K562 (cell line): ENCODE measurements around the gene MNDA. TPM values are rescaled to one million over a fixed set of nuclear protein-coding genes. Genes with fewer than 3 reads are reported as not detected.
A peak's percentile ranks its signal among the peaks of the same experiment; 100 is the strongest.

Experiments
- EZH2 ChIP-seq: IDR thresholded peaks from 2 replicates; pipeline ENCODE4 v1.6.1; 2012; ENCODE audit warnings: low read depth, mild to moderate bottlenecking, inconsistent platforms, low read length, borderline replicate concordance
- GATAD2A ChIP-seq: fragments of 450-650 bp; IDR thresholded peaks from 2 replicates; pipeline ENCODE4 v1.6.1; 2017
- HNRNPL ChIP-seq: fragments of 200-400 bp; formaldehyde crosslinking; IDR thresholded peaks from 2 replicates; pipeline ENCODE4 v1.6.1; 2017; ENCODE audit warnings: low read depth, mild to moderate bottlenecking, low read length
- MCM2 ChIP-seq: fragments of 450-650 bp; IDR thresholded peaks from 2 replicates; pipeline ENCODE4 v1.6.1; 2017; ENCODE audit warnings: low read depth, mild to moderate bottlenecking
- MTA3 ChIP-seq: fragments of 450-650 bp; formaldehyde crosslinking; IDR thresholded peaks from 2 replicates; pipeline ENCODE4 v1.6.1; 2017; ENCODE audit warnings: mild to moderate bottlenecking, borderline replicate concordance
- NCOA6 ChIP-seq: fragments of 450-650 bp; IDR thresholded peaks from 2 replicates; pipeline ENCODE4 v1.6.1; 2017; ENCODE audit warnings: mild to moderate bottlenecking
- NFRKB ChIP-seq: fragments of 450-650 bp; IDR thresholded peaks from 2 replicates; pipeline ENCODE4 v1.6.1; 2016; ENCODE audit warnings: low read depth
- ZKSCAN8 ChIP-seq: fragments of 200-800 bp; sonication (Bioruptor generic); IDR thresholded peaks from 2 replicates; pipeline ENCODE4 v1.6.1; 2016; ENCODE audit warnings: missing genetic modification characterization, missing compliant biosample characterization
- ZNF133 ChIP-seq: fragments of 250-450 bp; sonication (Bioruptor Pico); IDR thresholded peaks from 2 replicates; pipeline ENCODE4 v1.4.0; 2020; ENCODE audit warnings: mild to moderate bottlenecking
- ZNF551 ChIP-seq: fragments of 250-450 bp; sonication (Bioruptor Pico); IDR thresholded peaks from 2 replicates; pipeline ENCODE4 v1.5.0; 2021; ENCODE audit warnings: mild to moderate bottlenecking, moderate library complexity
- polyA plus RNA-seq, 8 experiments: library from polyadenylated mRNA; depleted of rRNA in 4 of 8; stranded (reverse) in 5 of 8; unstranded in 3 of 8; fragments of >200 nt; fragmentation: Nextera tagmentation in 2 of 8; fragmentation: Illumina TruSeq in 1 of 8; extraction: Ambion mirVana in 2 of 8; extraction: Trizol in 1 of 8; gene quantifications; 2 replicates each; pipeline versions ENCODE4 v1.2.1 to v1.2.3, GENCODE V29; 2011 to 2014; ENCODE audit warnings: inconsistent platforms in 1 of 8, missing spikeins in 1 of 8
- total RNA-seq, 7 experiments: library from RNA; depleted of rRNA in 6 of 7; stranded (reverse); fragments of >200 nt in 6 of 7; fragmentation: Illumina TruSeq in 2 of 7; extraction: Trizol in 2 of 7; gene quantifications; 2 replicates each; pipeline versions ENCODE4 v1.2.1 to v1.2.3, GENCODE V29; 2011 to 2021; ENCODE audit warnings: low replicate concordance in 1 of 7
- TF ChIP-seq, protein P1 (sequence below): IDR thresholded peaks from 3 replicates; pipeline ENCODE4 v1.6.1; 2011; ENCODE audit warnings: borderline replicate concordance, mild to moderate bottlenecking, moderate library complexity; ENCODE audit not compliant: insufficient read length; ENCODE audit errors: extremely low read depth
- TF ChIP-seq, protein P2 (sequence below): fragments of 250-450 bp; sonication (Bioruptor Pico); IDR thresholded peaks from 2 replicates; pipeline ENCODE4 v1.5.0; 2022; ENCODE audit warnings: mild to moderate bottlenecking
- TF ChIP-seq, protein P3 (sequence below): sonication (generic); formaldehyde crosslinking; IDR thresholded peaks from 2 replicates; pipeline ENCODE4 v1.4.0; 2020; ENCODE audit warnings: mild to moderate bottlenecking, missing genetic modification reagents
- TF ChIP-seq, protein P4 (sequence below): sonication (generic); formaldehyde crosslinking; IDR thresholded peaks from 2 replicates; pipeline ENCODE4 v1.9.0; 2022; ENCODE audit warnings: mild to moderate bottlenecking, missing genetic modification reagents
- TF ChIP-seq, protein P5 (sequence below): fragments of 250-450 bp; sonication (Bioruptor Pico); IDR thresholded peaks from 2 replicates; pipeline ENCODE4 v1.5.0; 2021
- TF ChIP-seq, protein P6 (sequence below): fragments of 250-450 bp; sonication (Bioruptor Pico); IDR thresholded peaks from 2 replicates; pipeline ENCODE4 v1.8.0; 2021; ENCODE audit warnings: mild to moderate bottlenecking, moderate library complexity

The MNDA gene
- total and polyA plus RNA-seq, 9 of the 15 experiments (the other 6 are each of a cell fraction or from before 2014, with no cell fraction given): 0.08 to 0.14 (median 0.09) TPM; not detected in 6

DNA sequence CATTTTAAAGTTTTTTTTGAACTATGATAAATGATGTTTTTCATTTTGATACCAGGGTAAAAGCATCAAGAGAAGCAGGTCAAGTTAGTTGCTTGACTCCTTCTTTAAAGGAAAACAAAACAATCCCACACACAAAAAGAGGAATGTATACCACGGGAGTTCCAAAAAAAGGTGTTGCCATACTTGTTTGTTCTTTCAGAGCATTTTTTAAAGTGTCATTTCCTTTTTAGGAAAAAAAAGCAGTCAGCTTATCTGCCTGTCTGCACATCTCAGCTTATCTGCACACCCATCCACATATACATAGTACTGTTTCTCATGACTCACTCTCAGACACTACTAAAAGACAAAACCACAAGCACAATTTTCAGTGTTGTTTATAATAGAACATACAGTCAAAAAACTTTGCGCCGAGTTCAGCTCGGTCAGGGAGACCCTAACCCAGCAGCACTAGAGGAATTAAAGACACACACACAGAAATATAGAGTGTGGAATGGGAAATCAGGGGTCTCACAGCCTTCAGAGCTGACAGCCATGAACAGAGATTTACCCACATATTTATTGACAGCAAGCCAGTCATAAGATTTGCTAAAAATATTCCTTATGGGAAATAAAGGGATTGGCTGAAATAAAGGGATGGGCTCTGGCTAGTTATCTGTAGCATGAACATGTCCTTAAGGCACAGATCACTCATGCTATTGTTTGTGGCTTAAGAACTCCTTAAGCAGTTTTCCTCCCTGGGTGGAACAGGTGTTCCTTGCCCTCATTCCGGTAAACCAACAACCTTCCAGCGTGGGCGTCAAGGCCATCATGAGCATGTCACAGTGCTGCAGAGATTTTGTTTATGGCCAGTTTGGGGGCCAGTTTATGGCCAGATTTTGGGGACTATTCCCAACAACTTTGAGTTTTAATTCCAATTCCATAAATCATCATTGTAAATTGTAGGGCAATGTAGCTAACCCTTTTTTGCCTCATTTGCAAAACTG, 11.4 kb upstream of the MNDA start (continued):
- TF ChIP-seq GATAD2A (0 out of 2 replicates have a peak, but pooled peaks have one; percentile 60), MCM2 (no peak), HNRNPL (no peak), MTA3 (0 out of 2 replicates have a peak, but pooled peaks have one; percentile 43), EZH2 (no peak), NFRKB (peak; percentile 67), ZNF551 (CRISPR knock-in tag) (no peak), NCOA6 (no peak), ZKSCAN8 (0 out of 2 replicates have a peak, but pooled peaks have one; percentile 7), ZNF133 (CRISPR knock-in tag) (no peak)
- TF ChIP-seq, protein P1, sequence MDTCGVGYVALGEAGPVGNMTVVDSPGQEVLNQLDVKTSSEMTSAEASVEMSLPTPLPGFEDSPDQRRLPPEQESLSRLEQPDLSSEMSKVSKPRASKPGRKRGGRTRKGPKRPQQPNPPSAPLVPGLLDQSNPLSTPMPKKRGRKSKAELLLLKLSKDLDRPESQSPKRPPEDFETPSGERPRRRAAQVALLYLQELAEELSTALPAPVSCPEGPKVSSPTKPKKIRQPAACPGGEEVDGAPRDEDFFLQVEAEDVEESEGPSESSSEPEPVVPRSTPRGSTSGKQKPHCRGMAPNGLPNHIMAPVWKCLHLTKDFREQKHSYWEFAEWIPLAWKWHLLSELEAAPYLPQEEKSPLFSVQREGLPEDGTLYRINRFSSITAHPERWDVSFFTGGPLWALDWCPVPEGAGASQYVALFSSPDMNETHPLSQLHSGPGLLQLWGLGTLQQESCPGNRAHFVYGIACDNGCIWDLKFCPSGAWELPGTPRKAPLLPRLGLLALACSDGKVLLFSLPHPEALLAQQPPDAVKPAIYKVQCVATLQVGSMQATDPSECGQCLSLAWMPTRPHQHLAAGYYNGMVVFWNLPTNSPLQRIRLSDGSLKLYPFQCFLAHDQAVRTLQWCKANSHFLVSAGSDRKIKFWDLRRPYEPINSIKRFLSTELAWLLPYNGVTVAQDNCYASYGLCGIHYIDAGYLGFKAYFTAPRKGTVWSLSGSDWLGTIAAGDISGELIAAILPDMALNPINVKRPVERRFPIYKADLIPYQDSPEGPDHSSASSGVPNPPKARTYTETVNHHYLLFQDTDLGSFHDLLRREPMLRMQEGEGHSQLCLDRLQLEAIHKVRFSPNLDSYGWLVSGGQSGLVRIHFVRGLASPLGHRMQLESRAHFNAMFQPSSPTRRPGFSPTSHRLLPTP: no peak
- TF ChIP-seq, protein P2, sequence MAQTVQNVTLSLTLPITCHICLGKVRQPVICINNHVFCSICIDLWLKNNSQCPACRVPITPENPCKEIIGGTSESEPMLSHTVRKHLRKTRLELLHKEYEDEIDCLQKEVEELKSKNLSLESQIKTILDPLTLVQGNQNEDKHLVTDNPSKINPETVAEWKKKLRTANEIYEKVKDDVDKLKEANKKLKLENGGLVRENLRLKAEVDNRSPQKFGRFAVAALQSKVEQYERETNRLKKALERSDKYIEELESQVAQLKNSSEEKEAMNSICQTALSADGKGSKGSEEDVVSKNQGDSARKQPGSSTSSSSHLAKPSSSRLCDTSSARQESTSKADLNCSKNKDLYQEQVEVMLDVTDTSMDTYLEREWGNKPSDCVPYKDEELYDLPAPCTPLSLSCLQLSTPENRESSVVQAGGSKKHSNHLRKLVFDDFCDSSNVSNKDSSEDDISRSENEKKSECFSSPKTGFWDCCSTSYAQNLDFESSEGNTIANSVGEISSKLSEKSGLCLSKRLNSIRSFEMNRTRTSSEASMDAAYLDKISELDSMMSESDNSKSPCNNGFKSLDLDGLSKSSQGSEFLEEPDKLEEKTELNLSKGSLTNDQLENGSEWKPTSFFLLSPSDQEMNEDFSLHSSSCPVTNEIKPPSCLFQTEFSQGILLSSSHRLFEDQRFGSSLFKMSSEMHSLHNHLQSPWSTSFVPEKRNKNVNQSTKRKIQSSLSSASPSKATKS: no peak
- TF ChIP-seq, protein P3, sequence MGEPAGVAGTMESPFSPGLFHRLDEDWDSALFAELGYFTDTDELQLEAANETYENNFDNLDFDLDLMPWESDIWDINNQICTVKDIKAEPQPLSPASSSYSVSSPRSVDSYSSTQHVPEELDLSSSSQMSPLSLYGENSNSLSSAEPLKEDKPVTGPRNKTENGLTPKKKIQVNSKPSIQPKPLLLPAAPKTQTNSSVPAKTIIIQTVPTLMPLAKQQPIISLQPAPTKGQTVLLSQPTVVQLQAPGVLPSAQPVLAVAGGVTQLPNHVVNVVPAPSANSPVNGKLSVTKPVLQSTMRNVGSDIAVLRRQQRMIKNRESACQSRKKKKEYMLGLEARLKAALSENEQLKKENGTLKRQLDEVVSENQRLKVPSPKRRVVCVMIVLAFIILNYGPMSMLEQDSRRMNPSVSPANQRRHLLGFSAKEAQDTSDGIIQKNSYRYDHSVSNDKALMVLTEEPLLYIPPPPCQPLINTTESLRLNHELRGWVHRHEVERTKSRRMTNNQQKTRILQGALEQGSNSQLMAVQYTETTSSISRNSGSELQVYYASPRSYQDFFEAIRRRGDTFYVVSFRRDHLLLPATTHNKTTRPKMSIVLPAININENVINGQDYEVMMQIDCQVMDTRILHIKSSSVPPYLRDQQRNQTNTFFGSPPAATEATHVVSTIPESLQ (CRISPR knock-in tag): no peak
- TF ChIP-seq, protein P4, sequence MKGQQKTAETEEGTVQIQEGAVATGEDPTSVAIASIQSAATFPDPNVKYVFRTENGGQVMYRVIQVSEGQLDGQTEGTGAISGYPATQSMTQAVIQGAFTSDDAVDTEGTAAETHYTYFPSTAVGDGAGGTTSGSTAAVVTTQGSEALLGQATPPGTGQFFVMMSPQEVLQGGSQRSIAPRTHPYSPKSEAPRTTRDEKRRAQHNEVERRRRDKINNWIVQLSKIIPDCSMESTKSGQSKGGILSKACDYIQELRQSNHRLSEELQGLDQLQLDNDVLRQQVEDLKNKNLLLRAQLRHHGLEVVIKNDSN (CRISPR knock-in tag): no peak
- TF ChIP-seq, protein P5, sequence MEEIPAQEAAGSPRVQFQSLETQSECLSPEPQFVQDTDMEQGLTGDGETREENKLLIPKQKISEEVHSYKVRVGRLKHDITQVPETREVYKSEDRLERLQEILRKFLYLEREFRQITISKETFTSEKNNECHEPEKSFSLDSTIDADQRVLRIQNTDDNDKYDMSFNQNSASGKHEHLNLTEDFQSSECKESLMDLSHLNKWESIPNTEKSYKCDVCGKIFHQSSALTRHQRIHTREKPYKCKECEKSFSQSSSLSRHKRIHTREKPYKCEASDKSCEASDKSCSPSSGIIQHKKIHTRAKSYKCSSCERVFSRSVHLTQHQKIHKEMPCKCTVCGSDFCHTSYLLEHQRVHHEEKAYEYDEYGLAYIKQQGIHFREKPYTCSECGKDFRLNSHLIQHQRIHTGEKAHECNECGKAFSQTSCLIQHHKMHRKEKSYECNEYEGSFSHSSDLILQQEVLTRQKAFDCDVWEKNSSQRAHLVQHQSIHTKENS (CRISPR knock-in tag): no peak
- TF ChIP-seq, protein P6, sequence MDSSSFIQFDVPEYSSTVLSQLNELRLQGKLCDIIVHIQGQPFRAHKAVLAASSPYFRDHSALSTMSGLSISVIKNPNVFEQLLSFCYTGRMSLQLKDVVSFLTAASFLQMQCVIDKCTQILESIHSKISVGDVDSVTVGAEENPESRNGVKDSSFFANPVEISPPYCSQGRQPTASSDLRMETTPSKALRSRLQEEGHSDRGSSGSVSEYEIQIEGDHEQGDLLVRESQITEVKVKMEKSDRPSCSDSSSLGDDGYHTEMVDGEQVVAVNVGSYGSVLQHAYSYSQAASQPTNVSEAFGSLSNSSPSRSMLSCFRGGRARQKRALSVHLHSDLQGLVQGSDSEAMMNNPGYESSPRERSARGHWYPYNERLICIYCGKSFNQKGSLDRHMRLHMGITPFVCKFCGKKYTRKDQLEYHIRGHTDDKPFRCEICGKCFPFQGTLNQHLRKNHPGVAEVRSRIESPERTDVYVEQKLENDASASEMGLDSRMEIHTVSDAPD (CRISPR knock-in tag): no peak
